GM23248 (cell line): ENCODE results near the gene OPHN1.

Experiments
- EZH2 ChIP-seq: fragments of 200-600 bp; sonication (generic); IDR thresholded peaks from 2 replicates; pipeline ENCODE4 v1.6.1; 2018; ENCODE audit warnings: antibody characterized with exemption, mild to moderate bottlenecking; ENCODE audit not compliant: insufficient read depth, poor library complexity, severe bottlenecking
- EZH2phosphoT487 ChIP-seq: fragments of 200-600 bp; sonication (generic); IDR thresholded peaks from 2 replicates; pipeline ENCODE4 v1.6.1; 2018; ENCODE audit warnings: antibody characterized with exemption, moderate library complexity, mild to moderate bottlenecking, low read depth; ENCODE audit not compliant: insufficient read depth

- no peak for TF ChIP-seq EZH2
- no peak for TF ChIP-seq EZH2phosphoT487
Observed at GRCh38 chrX:68424719-68425118, 8.6 kb downstream of the OPHN1 start.
